Measurements from ENCODE around the gene TWF2.

DNA sequence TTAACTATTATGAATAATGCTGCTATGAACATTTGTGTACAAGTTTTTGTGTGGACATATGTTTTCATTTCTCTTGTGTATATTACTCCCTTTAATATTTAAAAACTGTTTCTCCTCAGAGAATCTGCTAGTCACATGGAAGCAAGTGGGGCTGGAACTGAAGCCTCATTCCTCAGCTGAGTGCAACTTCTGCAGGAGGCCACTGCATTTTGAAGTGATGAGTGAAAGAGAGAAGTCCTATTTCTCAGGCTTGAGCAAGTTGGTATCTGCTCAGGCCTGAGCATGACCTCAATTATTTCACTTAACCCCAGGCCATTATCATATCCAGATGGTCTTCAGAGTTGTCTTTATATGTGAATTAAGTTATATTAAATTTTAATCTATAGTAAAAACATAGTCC lies 25.1 kb downstream of the TWF2 start:
- TF ChIP-seq, protein P1, sequence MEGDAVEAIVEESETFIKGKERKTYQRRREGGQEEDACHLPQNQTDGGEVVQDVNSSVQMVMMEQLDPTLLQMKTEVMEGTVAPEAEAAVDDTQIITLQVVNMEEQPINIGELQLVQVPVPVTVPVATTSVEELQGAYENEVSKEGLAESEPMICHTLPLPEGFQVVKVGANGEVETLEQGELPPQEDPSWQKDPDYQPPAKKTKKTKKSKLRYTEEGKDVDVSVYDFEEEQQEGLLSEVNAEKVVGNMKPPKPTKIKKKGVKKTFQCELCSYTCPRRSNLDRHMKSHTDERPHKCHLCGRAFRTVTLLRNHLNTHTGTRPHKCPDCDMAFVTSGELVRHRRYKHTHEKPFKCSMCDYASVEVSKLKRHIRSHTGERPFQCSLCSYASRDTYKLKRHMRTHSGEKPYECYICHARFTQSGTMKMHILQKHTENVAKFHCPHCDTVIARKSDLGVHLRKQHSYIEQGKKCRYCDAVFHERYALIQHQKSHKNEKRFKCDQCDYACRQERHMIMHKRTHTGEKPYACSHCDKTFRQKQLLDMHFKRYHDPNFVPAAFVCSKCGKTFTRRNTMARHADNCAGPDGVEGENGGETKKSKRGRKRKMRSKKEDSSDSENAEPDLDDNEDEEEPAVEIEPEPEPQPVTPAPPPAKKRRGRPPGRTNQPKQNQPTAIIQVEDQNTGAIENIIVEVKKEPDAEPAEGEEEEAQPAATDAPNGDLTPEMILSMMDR (IDR thresholded peaks at IDR 0.05 in 2 of 3, conservative IDR thresholded peaks at IDR 0.05 in 1 of 3; ENCODE audit: insufficient read depth in 2 of 3, low read depth in 1 of 3, low read length in 3 of 3), result no peak
- TF ChIP-seq, protein P2, sequence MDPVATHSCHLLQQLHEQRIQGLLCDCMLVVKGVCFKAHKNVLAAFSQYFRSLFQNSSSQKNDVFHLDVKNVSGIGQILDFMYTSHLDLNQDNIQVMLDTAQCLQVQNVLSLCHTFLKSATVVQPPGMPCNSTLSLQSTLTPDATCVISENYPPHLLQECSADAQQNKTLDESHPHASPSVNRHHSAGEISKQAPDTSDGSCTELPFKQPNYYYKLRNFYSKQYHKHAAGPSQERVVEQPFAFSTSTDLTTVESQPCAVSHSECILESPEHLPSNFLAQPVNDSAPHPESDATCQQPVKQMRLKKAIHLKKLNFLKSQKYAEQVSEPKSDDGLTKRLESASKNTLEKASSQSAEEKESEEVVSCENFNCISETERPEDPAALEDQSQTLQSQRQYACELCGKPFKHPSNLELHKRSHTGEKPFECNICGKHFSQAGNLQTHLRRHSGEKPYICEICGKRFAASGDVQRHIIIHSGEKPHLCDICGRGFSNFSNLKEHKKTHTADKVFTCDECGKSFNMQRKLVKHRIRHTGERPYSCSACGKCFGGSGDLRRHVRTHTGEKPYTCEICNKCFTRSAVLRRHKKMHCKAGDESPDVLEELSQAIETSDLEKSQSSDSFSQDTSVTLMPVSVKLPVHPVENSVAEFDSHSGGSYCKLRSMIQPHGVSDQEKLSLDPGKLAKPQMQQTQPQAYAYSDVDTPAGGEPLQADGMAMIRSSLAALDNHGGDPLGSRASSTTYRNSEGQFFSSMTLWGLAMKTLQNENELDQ (CRISPR knock-in tag; IDR thresholded peaks at IDR 0.05; ENCODE audit: borderline replicate concordance), result no peak
- TF ChIP-seq EZH2 (IDR thresholded peaks at IDR 0.05; ENCODE audit: borderline replicate concordance, low read depth, low read length) (no peak), ZNF764 (CRISPR knock-in tag; IDR thresholded peaks at IDR 0.05; ENCODE audit: low read depth) (no peak), PYGO2 (tag; IDR thresholded peaks at IDR 0.05) (no peak), SETDB1 (IDR thresholded peaks at IDR 0.05; ENCODE audit: low read length) (no peak), FOXA1 (IDR thresholded peaks at IDR 0.05; ENCODE audit: borderline replicate concordance) (no peak), GABPA (tag; conservative IDR thresholded peaks at IDR 0.05; ENCODE audit: low read depth) (no peak), NFIX (CRISPR knock-in tag; IDR thresholded peaks at IDR 0.05; ENCODE audit: low read depth) (no peak), ZNF133 (CRISPR knock-in tag; IDR thresholded peaks at IDR 0.05) (no peak)

All from K562 (cell line).